Stomach (tissue), 9 donors: ENCODE results near the gene ARPC1A. TPM values are rescaled to one million over a fixed set of nuclear protein-coding genes. Genes with fewer than 3 reads are reported as not detected.
A peak's percentile ranks its signal among the peaks of the same experiment; 100 is the strongest.
"Not testable (repeated sequence)": the region's sequence is repeated elsewhere in the genome, so short reads cannot be mapped to it uniquely, and the experiment has no call there.

Experiments
- DNase-seq, 2 donors: peaks; one replicate each; pipeline versions ENCODE4 v3.0.0 to v3.0.0-alpha.2; 2013 to 2019
- H3K27ac ChIP-seq, 5 donors: fragments of 200-600 bp in 4 of 5; sonication (generic) in 4 of 5; one replicate each; pipeline ENCODE4 v1.5.1; 2013 to 2019; ENCODE audit warnings: mild to moderate bottlenecking in 1 of 5, moderate library complexity in 1 of 5
- H3K27me3 ChIP-seq, 3 donors: fragments of 200-600 bp; sonication (generic); one replicate each; pipeline ENCODE4 v1.5.1; 2017 to 2019; ENCODE audit warnings: mixed run types in 1 of 3
- H3K36me3 ChIP-seq, 4 donors: fragments of 200-600 bp; sonication (generic); 1 replicate in 3 of 4; 2 replicates in 1 of 4; pipeline ENCODE4 v1.5.1; 2016 to 2019
- H3K4me1 ChIP-seq, 4 donors: fragments of 200-600 bp; sonication (generic); one replicate each; pipeline ENCODE4 v1.5.1; 2016 to 2019
- H3K4me3 ChIP-seq, 4 donors: fragments of 200-600 bp; sonication (generic) in 3 of 4; one replicate each; pipeline ENCODE4 v1.5.1; 2016 to 2019; ENCODE audit warnings: mild to moderate bottlenecking in 1 of 4
- H3K9me3 ChIP-seq, 4 donors: fragments of 200-600 bp; sonication (generic); one replicate each; pipeline ENCODE4 v1.5.1; 2016 to 2019
- EP300 ChIP-seq: sonication (generic); formaldehyde crosslinking; IDR thresholded peaks from one replicate; pipeline ENCODE4 v1.6.1; 2017; ENCODE audit warnings: antibody characterized with exemption
- POLR2A ChIP-seq, 4 donors: fragments of 450-650 bp; IDR thresholded peaks; one replicate each; pipeline ENCODE4 v1.6.1; 2016; ENCODE audit warnings: antibody characterized with exemption in 4 of 4, control low read depth in 2 of 4, mild to moderate bottlenecking in 1 of 4, moderate library complexity in 1 of 4
- POLR2AphosphoS5 ChIP-seq, 3 donors: sonication (generic); formaldehyde crosslinking; IDR thresholded peaks; one replicate each; pipeline ENCODE4 v1.6.1; 2016; ENCODE audit warnings: antibody characterized with exemption in 3 of 3
- WGBS, 5 donors: extraction: QIAGEN DNeasy Blood & Tissue Kit in 3 of 5; methylation state at CpG; one replicate each; pipeline versions ENCODE4 v1.1.5 to v1.1.7; 2013 to 2018; 5-methylcytosine and 5-hydroxymethylcytosine counted together
- intact Hi-C: fragments of 100-400 bp; cut with DNase I; formaldehyde crosslinking; loops from one replicate; pipeline ENCODE4 v1.15.1; 2023; ENCODE audit warnings: low total_unique reads
- polyA plus RNA-seq, 3 donors: library from polyadenylated mRNA; stranded (reverse); fragments of 200-250 nt; gene quantifications; one replicate each; pipeline ENCODE4 v1.2.3, GENCODE V29; 2013
- total RNA-seq, 5 donors: library from RNA; depleted of rRNA; stranded (reverse); fragments of >200 nt; gene quantifications; one replicate each; pipeline versions ENCODE4 v1.1.0 to v1.2.3, GENCODE V29; 2014 to 2016
- TF ChIP-seq, protein P1 (sequence below), 7 experiments: fragments of 450-650 bp in 4 of 7; fragments of 200-600 bp in 3 of 7; sonication (generic) in 3 of 7; IDR thresholded peaks; one replicate each; pipeline ENCODE4 v1.5.1; 2016 to 2019; ENCODE audit warnings: antibody characterized with exemption in 7 of 7, control low read depth in 2 of 7, mild to moderate bottlenecking in 1 of 7
- donor health status: healthy with polysubstance abuse.
- donor health status: Bipolar disorder and iron deficiency.
- donor health status: healthy.

ARPC1A gene
- total and polyA plus RNA-seq, 8 donors, result 93.3 to 344 (median 142) TPM

DNA sequence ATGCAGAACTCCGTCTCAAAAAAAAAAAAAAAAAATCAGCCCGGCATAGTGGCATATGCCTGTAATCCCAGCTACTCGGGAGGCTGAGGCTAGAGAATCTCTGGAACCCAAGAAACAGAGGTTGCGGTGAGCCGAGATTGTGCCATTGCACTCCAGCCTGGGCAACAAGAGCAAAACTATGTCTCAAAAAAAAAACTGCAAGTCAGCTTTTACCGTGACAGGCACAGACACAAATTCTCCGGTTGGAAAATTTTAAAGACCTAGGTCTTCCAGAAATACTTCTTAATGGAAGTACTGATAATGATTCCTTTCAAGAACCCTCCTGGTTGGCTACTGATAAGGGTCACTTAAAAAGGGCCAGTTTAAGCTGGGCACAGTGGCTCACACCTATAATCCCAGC is 29.4 kb downstream of the ARPC1A start:
- Histone ChIP-seq H3K4me1 (no peaks in the 10 kb centered on the region), H3K27ac (no peak overlapping the region), H3K4me3 (no peak overlapping the region), H3K36me3 (peaks cover 88 to 100% (median 100%) of the 10 kb centered on the region in 4 donors), H3K9me3 (no peaks in the 10 kb centered on the region), H3K27me3 (no peaks in the 10 kb centered on the region)
- DNase-seq, result no peak
- TF ChIP-seq, protein P1, sequence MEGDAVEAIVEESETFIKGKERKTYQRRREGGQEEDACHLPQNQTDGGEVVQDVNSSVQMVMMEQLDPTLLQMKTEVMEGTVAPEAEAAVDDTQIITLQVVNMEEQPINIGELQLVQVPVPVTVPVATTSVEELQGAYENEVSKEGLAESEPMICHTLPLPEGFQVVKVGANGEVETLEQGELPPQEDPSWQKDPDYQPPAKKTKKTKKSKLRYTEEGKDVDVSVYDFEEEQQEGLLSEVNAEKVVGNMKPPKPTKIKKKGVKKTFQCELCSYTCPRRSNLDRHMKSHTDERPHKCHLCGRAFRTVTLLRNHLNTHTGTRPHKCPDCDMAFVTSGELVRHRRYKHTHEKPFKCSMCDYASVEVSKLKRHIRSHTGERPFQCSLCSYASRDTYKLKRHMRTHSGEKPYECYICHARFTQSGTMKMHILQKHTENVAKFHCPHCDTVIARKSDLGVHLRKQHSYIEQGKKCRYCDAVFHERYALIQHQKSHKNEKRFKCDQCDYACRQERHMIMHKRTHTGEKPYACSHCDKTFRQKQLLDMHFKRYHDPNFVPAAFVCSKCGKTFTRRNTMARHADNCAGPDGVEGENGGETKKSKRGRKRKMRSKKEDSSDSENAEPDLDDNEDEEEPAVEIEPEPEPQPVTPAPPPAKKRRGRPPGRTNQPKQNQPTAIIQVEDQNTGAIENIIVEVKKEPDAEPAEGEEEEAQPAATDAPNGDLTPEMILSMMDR (IDR thresholded peaks at IDR 0.05), result no peak
- TF ChIP-seq EP300 (no peak), POLR2AphosphoS5 (IDR thresholded peaks at IDR 0.05) (no peak), POLR2A (IDR thresholded peaks at IDR 0.05) (no peak)
- WGBS, 5 donors, result 88 to 97% (median 93%) methylated on average over 7 of the region's 7 CpGs
- intact Hi-C loops, result no loop called here

DNA sequence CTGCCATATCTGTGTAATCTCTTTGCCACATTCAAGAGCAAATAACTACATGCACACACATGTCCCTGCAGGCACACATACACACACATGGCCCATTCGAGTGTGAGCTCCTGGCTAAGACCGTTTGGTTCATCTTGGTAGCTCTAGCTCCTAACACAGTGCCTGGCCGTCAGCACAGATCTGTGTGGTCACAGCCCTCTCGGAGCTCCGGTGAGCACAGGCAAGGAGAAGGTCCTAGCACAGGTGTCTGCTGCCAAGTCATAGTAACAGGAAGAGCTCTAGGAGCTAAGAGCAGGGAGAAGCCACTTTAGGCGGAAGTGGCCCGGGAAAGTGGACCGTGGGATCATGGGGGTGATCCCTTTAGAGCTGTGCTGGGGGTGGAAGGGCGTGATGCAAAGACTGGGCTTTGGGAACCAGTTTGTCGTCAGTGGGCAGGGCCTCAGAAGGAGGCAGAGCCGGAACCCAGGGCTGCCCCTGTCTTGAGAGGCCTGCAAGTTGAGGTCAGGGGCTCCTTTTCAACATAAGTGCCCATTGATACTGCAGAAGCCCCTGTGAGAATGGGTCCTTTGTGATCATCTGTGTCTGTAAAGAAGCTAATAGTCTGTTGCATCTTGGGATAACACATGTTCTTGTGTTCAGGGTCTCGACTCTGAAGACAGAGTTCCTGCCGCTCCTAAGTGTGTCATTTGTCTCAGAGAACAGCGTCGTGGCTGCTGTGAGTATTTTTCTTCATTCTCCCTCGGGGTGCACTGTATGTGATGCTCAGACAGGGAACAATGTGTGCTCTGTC is 32.2 kb downstream of the ARPC1A start:
- intact Hi-C loops, result no loop called here
- Histone ChIP-seq H3K36me3 (peaks cover 88 to 100% (median 100%) of the 10 kb centered on the region in 4 donors), H3K4me1 (no peaks in the 10 kb centered on the region), H3K27me3 (no peaks in the 10 kb centered on the region), H3K9me3 (no peaks in the 10 kb centered on the region), H3K27ac (no peak overlapping the region), H3K4me3 (no peak overlapping the region)
- TF ChIP-seq POLR2AphosphoS5 (IDR thresholded peaks at IDR 0.05) (no peak), EP300 (no peak)
- DNase-seq, result peak in 1 of 2 donors; percentile 54
- whole genome bisulfite sequencing, 5 donors, result 87 to 94% (median 92%) methylated on average over 16 of the region's 16 CpGs

DNA sequence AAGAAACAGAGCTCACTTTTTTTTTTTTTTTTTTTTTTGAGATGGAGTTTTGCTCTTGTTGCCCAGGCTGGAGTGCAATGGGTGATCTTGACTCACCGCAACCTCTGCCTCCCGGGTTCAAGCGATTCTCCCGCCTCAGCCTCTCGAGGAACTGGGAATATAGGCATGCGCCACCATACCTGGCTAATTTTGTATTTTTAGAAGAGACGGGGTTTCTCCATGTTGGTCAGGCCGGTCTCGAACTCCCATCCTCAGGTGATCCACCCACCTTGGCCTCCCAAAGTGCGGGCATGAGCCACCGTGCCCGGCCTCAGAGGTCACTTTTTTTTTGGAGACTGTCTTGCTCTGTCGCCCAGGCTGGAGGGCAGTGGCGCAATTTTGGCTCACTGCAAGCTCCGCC is 32.8 kb downstream of the ARPC1A start:
- WGBS, 5 donors, result 95 to 99% (median 96%) methylated on average over 11 to 15 of the region's 15 CpGs
- intact Hi-C loops, H3K27me3 ChIP-seq, H3K9me3 ChIP-seq, H3K27ac ChIP-seq, H3K4me3 ChIP-seq, DNase-seq, H3K4me1 ChIP-seq: not testable (repeated sequence)
- peaks cover 87 to 100% (median 100%) of the 10 kb centered on the region in 4 donors for H3K36me3 ChIP-seq

GRCh38 chr7:99359465-99360154 is 33.9 kb downstream of the ARPC1A start:
- WGBS, 5 donors, result 87 to 94% (median 90%) methylated on average over 18 to 22 of the region's 22 CpGs
- DNase-seq, result no peak
- H3K9me3 ChIP-seq, result no peaks in the 10 kb centered on the region
- H3K4me3 ChIP-seq, result no peak overlapping the region
- intact Hi-C loops, result no loop called here
- TF ChIP-seq, protein P1 (IDR thresholded peaks at IDR 0.05), result no peak
- TF ChIP-seq POLR2AphosphoS5 (IDR thresholded peaks at IDR 0.05), result no peak
- TF ChIP-seq POLR2A (IDR thresholded peaks at IDR 0.05), result no peak
- TF ChIP-seq EP300, result no peak
- peaks cover 87 to 100% (median 100%) of the 10 kb centered on the region in 4 donors for H3K36me3 ChIP-seq
- H3K4me1 ChIP-seq, result no peaks in the 10 kb centered on the region
- no peak overlapping the region for H3K27ac ChIP-seq
- no peaks in the 10 kb centered on the region for H3K27me3 ChIP-seq

DNA sequence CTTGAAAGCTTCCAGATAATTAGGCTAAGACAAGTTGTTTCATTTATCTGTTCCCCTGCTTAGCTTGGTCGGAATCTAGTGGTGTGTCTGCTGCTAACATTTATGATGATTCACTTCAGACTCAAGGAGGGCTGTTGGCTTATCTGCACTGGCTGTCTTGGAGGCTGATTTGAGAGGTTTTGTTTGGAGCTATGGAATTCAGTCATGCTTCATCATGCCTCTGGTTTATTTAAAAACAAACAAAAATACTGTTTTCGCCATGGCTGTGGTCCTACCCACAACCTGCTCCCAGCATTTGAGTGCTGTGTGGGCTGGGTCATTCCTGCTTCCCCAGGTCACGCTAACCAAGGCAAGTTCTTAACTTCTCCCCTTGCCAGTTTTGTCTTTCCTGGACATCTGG is 37.1 kb downstream of the ARPC1A start:
- Histone ChIP-seq H3K27me3 (no peaks in the 10 kb centered on the region), H3K4me3 (no peak overlapping the region), H3K9me3 (no peaks in the 10 kb centered on the region), H3K27ac (no peak overlapping the region), H3K4me1 (no peaks in the 10 kb centered on the region), H3K36me3 (peaks cover 76 to 100% (median 100%) of the 10 kb centered on the region in 4 donors)
- intact Hi-C loops, result no loop called here
- whole genome bisulfite sequencing, 5 donors, result 83 to 86% (median 83%) methylated on average over 3 of the region's 3 CpGs
- no peak for DNase-seq
- TF ChIP-seq, protein P1 (IDR thresholded peaks at IDR 0.05), result no peak
- TF ChIP-seq POLR2AphosphoS5 (IDR thresholded peaks at IDR 0.05) (no peak), POLR2A (IDR thresholded peaks at IDR 0.05) (no peak), EP300 (no peak)
